Lower leg skin (tissue), 4 donors: ENCODE data around the gene IGLL5. TPM values are rescaled to one million over a fixed set of nuclear protein-coding genes. Genes with fewer than 3 reads are reported as not detected.

Experiments used
- DNase-seq, 2 donors: peaks; one replicate each; pipeline ENCODE4 v3.0.0-alpha.2; 2019; ENCODE audit warnings: low spot score in 2 of 2
- H3K4me3 ChIP-seq: fragments of 200-600 bp; sonication (generic); 2 replicates; pipeline ENCODE4 v1.5.1; 2017; ENCODE audit warnings: mild to moderate bottlenecking, low read depth; ENCODE audit not compliant: poor library complexity, severe bottlenecking
- POLR2A ChIP-seq, 2 donors: fragments of 450-650 bp; IDR thresholded peaks; one replicate each; pipeline ENCODE4 v1.6.1; 2016 to 2017; ENCODE audit warnings: antibody characterized with exemption in 2 of 2, mild to moderate bottlenecking in 1 of 2, moderate library complexity in 1 of 2
- WGBS, 2 donors: methylation state at CpG; one replicate each; pipeline ENCODE4 v1.1.5; 2018; 5-methylcytosine and 5-hydroxymethylcytosine counted together
- intact Hi-C: fragments of 100-400 bp; cut with DNase I; formaldehyde crosslinking; loops from one replicate; pipeline ENCODE4 v1.15.0; 2023; ENCODE audit warnings: low total_unique reads
- total RNA-seq, 4 donors: library from RNA; depleted of rRNA; stranded (reverse); fragments of >200 nt; gene quantifications; one replicate each; pipeline ENCODE4 v1.1.0, GENCODE V29; 2016
- TF ChIP-seq, protein P1 (sequence below), 3 donors: fragments of 450-650 bp; IDR thresholded peaks; one replicate each; pipeline ENCODE4 v1.5.1; 2016; ENCODE audit warnings: antibody characterized with exemption in 3 of 3, mild to moderate bottlenecking in 3 of 3, moderate library complexity in 2 of 3

IGLL5 gene
- total RNA-seq, 4 donors from 2014 or later: not detected

DNA sequence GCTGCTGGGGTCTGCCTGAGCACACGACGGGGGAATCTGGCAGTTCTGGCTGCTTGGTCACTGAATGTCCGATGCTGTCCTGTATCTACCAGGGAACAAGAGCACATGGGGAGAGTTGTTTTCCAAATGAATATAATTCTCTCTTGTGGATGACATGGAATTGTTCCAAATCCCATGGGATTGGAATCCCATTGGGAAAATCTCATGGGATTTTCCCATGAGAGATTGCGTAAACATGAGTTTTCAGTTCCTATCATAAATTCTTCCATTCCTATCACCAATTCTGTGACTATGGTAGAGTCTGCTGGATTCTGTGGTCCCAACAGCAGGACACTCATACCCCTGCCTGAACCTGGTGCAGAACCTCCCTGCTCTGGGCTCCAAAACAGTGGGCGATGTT is 35.6 kb upstream of the IGLL5 start:
- intact Hi-C loops: loop anchor here (10.0 kb wide), 1 partner anchor 103 kb away; no protein-coding TSS in a partner anchor
- WGBS, 2 donors: 87 to 88% methylated on average over 5 of the region's 5 CpGs
- DNase-seq: no peak
- H3K4me3 ChIP-seq: no peak overlapping the region
- TF ChIP-seq, protein P1, sequence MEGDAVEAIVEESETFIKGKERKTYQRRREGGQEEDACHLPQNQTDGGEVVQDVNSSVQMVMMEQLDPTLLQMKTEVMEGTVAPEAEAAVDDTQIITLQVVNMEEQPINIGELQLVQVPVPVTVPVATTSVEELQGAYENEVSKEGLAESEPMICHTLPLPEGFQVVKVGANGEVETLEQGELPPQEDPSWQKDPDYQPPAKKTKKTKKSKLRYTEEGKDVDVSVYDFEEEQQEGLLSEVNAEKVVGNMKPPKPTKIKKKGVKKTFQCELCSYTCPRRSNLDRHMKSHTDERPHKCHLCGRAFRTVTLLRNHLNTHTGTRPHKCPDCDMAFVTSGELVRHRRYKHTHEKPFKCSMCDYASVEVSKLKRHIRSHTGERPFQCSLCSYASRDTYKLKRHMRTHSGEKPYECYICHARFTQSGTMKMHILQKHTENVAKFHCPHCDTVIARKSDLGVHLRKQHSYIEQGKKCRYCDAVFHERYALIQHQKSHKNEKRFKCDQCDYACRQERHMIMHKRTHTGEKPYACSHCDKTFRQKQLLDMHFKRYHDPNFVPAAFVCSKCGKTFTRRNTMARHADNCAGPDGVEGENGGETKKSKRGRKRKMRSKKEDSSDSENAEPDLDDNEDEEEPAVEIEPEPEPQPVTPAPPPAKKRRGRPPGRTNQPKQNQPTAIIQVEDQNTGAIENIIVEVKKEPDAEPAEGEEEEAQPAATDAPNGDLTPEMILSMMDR (IDR thresholded peaks at IDR 0.05): no peak
- TF ChIP-seq POLR2A (IDR thresholded peaks at IDR 0.05): no peak

GRCh38 chr22:22853713-22854112 is 33.9 kb upstream of the IGLL5 start:
- TF ChIP-seq POLR2A (IDR thresholded peaks at IDR 0.05): no peak
- TF ChIP-seq, protein P1 (IDR thresholded peaks at IDR 0.05): no peak
- intact Hi-C loops: loop anchor here (10.0 kb wide), 1 partner anchor 101 kb away; no protein-coding TSS in a partner anchor
- 58 to 78% methylated on average over 2 of the region's 2 CpGs for WGBS, 2 donors
- H3K4me3 ChIP-seq: no peak overlapping the region
- DNase-seq: no peak

DNA sequence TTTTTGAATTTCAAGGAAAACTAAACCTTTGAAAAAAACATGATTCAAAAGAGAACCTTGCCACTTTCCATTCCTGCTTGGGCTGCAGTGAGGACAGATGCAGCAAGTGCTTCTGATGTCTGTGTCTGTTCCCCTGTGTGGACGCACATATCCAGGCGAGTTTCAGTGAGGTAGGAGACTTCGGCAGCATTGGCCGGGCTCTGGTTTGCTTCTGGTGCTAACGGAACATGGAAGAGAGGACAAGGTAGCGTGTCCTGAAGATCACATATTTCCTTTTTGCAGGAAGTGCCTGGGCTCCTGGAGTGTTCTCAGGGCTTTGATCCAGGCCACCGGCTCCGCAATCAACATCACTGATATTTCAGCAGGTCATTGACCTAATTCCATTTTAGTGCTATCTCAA is 33.1 kb upstream of the IGLL5 start:
- intact Hi-C loops: loop anchor here (10.0 kb wide), 1 partner anchor 100 kb away; no protein-coding TSS in a partner anchor
- no peak for TF ChIP-seq POLR2A (IDR thresholded peaks at IDR 0.05)
- TF ChIP-seq, protein P1 (IDR thresholded peaks at IDR 0.05): no peak
- 78% methylated on average over 8 of the region's 8 CpGs for WGBS, 2 donors
- no peak for DNase-seq
- H3K4me3 ChIP-seq: no peak overlapping the region

- TF ChIP-seq, protein P1 (IDR thresholded peaks at IDR 0.05): no peak
- TF ChIP-seq POLR2A (IDR thresholded peaks at IDR 0.05): no peak
- no peak for DNase-seq
- WGBS, 2 donors: 59 to 69% methylated on average over 13 of the region's 13 CpGs
- intact Hi-C loops: loop anchor here (10.0 kb wide), 1 partner anchor 100 kb away; no protein-coding TSS in a partner anchor
- H3K4me3 ChIP-seq: no peak overlapping the region
Measured at GRCh38 chr22:22855085-22855484, 32.5 kb upstream of the IGLL5 start.

DNA sequence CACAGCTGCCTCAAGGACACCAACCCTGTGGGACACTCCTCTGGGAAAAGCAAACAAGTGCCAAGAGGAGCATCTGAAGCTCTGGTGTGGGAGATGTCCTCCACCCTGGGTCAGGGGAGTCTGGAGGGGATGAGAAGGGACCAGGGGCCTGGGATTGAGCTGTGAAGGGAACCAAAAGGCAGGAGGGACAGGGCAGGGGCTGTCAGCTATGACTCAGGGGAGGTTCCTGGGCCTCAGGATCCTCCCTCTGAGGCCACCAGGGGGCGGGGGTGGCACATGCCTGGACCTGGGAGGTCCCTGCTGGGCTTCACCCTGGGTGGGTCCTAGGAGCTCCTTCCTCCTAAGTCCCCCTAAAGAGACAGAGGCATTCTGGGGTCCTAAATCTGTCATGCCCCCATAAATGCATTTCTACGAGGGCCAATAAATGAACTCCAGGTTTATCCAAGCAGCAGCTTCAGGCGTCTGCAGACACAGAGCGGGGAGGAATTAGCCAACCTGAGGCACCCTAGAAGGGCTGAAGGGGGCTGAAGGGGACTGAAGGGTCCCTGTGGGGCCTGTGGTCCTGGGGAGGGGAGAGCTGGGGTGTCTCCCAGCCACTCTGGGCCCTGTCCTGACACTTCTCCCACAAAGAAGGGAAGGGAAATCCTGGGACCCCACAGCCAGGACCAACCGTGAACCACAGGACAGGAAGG is 31.9 kb upstream of the IGLL5 start:
- intact Hi-C loops: loop anchor here (10.0 kb wide), 1 partner anchor 99 kb away; no protein-coding TSS in a partner anchor
- no peak overlapping the region for H3K4me3 ChIP-seq
- no peak for TF ChIP-seq POLR2A (IDR thresholded peaks at IDR 0.05)
- TF ChIP-seq, protein P1 (IDR thresholded peaks at IDR 0.05): no peak
- DNase-seq: no peak
- WGBS, 2 donors: 61 to 68% methylated on average over 5 of the region's 5 CpGs
